OCI-LY1 (cell line): ENCODE results near the gene CDRT15.

Experiments used
- H2AFZ ChIP-seq: fragments of 200-600 bp; sonication (generic), shearing (Covaris generic); 2 replicates; pipeline ENCODE4 v1.6.0; 2014; ENCODE audit warnings: antibody characterized with exemption, mild to moderate bottlenecking, low read length
- H3F3A ChIP-seq: fragments of 200-600 bp; sonication (generic), shearing (Covaris generic); 2 replicates; pipeline ENCODE4 v1.6.0; 2014; ENCODE audit warnings: mild to moderate bottlenecking, antibody characterized with exemption, low read length, moderate library complexity; ENCODE audit not compliant: insufficient read depth
- H3K27ac ChIP-seq: fragments of 200-600 bp; sonication (generic); 2 replicates; pipeline ENCODE4 v1.5.1; 2014; ENCODE audit warnings: low read length, mixed run types, mild to moderate bottlenecking, low read depth; ENCODE audit not compliant: poor library complexity, severe bottlenecking
- H3K27me3 ChIP-seq: fragments of 200-600 bp; sonication (generic); 2 replicates; pipeline ENCODE4 v1.6.0; 2014; ENCODE audit warnings: antibody characterized with exemption, mild to moderate bottlenecking, low read length, moderate library complexity; ENCODE audit not compliant: insufficient read depth
- H3K36me3 ChIP-seq: fragments of 200-600 bp; sonication (generic); 2 replicates; pipeline ENCODE4 v1.6.1; 2014; ENCODE audit warnings: mild to moderate bottlenecking, antibody characterized with exemption, low read length, moderate library complexity, mixed read lengths; ENCODE audit not compliant: insufficient read depth
- H3K4me1 ChIP-seq: fragments of 200-600 bp; sonication (generic); 2 replicates; pipeline ENCODE4 v1.5.1; 2014; ENCODE audit warnings: mild to moderate bottlenecking, low read length, moderate library complexity; ENCODE audit not compliant: insufficient read depth, severe bottlenecking
- H3K4me2 ChIP-seq: fragments of 200-600 bp; sonication (generic), shearing (Covaris generic); 2 replicates; pipeline ENCODE4 v1.6.1; 2014; ENCODE audit warnings: low read length
- H3K4me3 ChIP-seq: fragments of 200-600 bp; sonication (generic); 2 replicates; pipeline ENCODE4 v1.5.1; 2014; ENCODE audit warnings: low read length, low read depth, mild to moderate bottlenecking, mixed read lengths; ENCODE audit not compliant: poor library complexity, severe bottlenecking
- H3K79me2 ChIP-seq: fragments of 200-600 bp; shearing (Covaris generic); 2 replicates; pipeline ENCODE4 v1.6.1; 2016; ENCODE audit warnings: mixed run types, low read length, mixed read lengths; ENCODE audit not compliant: insufficient read depth
- H3K9ac ChIP-seq: fragments of 200-600 bp; sonication (generic), shearing (Covaris generic); 2 replicates; pipeline ENCODE4 v1.6.1; 2014; ENCODE audit warnings: mild to moderate bottlenecking, low read length, mixed read lengths
- H3K9me2 ChIP-seq: fragments of 200-600 bp; sonication (generic), shearing (Covaris generic); 2 replicates; pipeline ENCODE4 v1.6.1; 2014; ENCODE audit warnings: low read depth, mild to moderate bottlenecking, low read length, mixed read lengths
- H3K9me3 ChIP-seq: fragments of 200-600 bp; shearing (Covaris generic); 2 replicates; pipeline ENCODE4 v1.6.1; 2014; ENCODE audit warnings: low read length, mixed read lengths
- H4K20me1 ChIP-seq: fragments of 200-600 bp; sonication (generic), shearing (Covaris generic); 2 replicates; pipeline ENCODE4 v1.6.0; 2016; ENCODE audit warnings: mild to moderate bottlenecking, low read length; ENCODE audit not compliant: insufficient read depth
- EZH2 ChIP-seq: fragments of 200-600 bp; sonication (generic), shearing (Covaris generic); IDR thresholded peaks from 2 replicates; pipeline ENCODE4 v1.8.0; 2017; ENCODE audit warnings: borderline replicate concordance, mixed run types, mild to moderate bottlenecking, antibody characterized with exemption, low read length, moderate library complexity, mixed read lengths
- TF ChIP-seq, protein P1 (sequence below): fragments of 200-600 bp; sonication (generic), shearing (Covaris generic); IDR thresholded peaks from 2 replicates; pipeline ENCODE4 v1.5.1; 2017; ENCODE audit warnings: mild to moderate bottlenecking, antibody characterized with exemption, low read length, moderate library complexity, mixed read lengths

CDRT15 gene

DNA sequence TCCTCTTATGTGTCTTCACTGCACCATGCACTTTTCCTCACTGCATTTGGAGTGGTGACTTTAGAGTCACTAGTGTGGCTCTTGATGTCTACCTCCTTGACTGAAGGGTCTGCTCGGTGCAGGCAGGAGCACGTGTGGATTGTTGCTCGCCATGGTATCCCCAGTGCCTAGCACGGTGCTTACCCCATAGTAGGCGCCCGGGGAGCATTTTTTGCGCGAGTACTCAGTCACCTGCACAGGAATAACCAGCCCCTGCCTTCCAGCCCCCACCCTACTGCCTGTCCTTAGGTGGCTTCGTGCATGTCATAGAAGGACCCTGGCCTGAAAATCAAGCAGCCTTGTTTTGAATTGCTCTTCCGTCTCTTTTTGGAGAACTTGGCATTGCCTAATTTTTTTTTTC, 31.3 kb downstream of the CDRT15 start:
- Histone ChIP-seq H4K20me1 (no peaks in the 10 kb centered on the region), H3K36me3 (peaks cover 17% of the 10 kb centered on the region; the same call in 1 of the 2 replicates), H3K9me2 (no peaks in the 10 kb centered on the region), H3F3A (no peaks in the 10 kb centered on the region), H3K79me2 (no peaks in the 10 kb centered on the region), H3K9ac (no peak overlapping the region), H3K4me2 (no peak overlapping the region), H3K9me3 (no peaks in the 10 kb centered on the region), H2AFZ (no peak overlapping the region), H3K27me3 (no peaks in the 10 kb centered on the region), H3K4me1 (no peaks in the 10 kb centered on the region), H3K4me3 (no peak overlapping the region), H3K27ac (no peak overlapping the region)
- TF ChIP-seq EZH2: no peak
- TF ChIP-seq, protein P1, sequence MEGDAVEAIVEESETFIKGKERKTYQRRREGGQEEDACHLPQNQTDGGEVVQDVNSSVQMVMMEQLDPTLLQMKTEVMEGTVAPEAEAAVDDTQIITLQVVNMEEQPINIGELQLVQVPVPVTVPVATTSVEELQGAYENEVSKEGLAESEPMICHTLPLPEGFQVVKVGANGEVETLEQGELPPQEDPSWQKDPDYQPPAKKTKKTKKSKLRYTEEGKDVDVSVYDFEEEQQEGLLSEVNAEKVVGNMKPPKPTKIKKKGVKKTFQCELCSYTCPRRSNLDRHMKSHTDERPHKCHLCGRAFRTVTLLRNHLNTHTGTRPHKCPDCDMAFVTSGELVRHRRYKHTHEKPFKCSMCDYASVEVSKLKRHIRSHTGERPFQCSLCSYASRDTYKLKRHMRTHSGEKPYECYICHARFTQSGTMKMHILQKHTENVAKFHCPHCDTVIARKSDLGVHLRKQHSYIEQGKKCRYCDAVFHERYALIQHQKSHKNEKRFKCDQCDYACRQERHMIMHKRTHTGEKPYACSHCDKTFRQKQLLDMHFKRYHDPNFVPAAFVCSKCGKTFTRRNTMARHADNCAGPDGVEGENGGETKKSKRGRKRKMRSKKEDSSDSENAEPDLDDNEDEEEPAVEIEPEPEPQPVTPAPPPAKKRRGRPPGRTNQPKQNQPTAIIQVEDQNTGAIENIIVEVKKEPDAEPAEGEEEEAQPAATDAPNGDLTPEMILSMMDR: no peak

DNA sequence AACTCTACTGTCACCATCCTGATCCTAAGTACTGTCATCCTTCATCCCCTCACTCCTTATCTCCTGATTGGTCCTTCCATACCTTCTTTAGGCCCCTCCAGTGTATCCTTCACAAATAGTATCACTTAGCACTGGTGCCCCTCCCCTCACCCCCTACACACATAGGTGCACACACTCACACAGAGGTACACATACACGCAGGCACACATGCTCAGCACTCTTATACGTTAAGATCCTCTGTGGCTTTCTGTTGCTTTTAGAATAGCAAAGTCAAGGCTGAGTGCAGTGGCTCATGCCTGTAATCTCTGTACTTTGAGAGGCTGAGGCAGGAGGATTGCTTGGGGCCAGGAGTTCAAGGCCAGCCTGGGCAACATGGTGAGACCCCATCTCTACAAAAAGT, 32.1 kb downstream of the CDRT15 start:
- Histone ChIP-seq H3K4me2 (no peak overlapping the region), H3K79me2 (no peaks in the 10 kb centered on the region), H3K9me2 (no peaks in the 10 kb centered on the region), H4K20me1 (no peaks in the 10 kb centered on the region), H3K4me1 (no peaks in the 10 kb centered on the region), H3K27ac (no peak overlapping the region), H2AFZ (no peak overlapping the region), H3F3A (no peaks in the 10 kb centered on the region), H3K9me3 (no peaks in the 10 kb centered on the region), H3K4me3 (no peak overlapping the region), H3K27me3 (no peaks in the 10 kb centered on the region), H3K36me3 (peaks cover 12% of the 10 kb centered on the region; the same call in 1 of the 2 replicates), H3K9ac (no peak overlapping the region)
- no peak for TF ChIP-seq EZH2
- TF ChIP-seq, protein P1: no peak

DNA sequence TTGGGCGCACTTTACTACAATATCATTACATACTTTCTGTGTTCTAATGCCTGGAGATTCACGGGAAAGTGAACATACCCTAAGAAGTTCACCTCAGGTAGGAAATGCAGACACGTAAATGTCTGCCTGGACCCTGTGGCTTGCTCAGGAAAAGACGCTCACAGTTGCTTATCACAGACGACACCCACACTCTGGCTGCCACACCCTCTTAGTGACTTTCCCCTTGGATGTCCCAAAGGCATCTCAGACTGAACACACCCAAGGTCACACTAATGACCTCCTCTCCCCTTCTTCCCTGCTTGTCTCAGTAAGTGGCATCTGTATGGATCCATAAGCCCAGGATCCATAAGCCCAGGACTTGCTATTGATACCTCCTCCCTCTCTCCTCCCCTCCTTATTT, 32.6 kb downstream of the CDRT15 start:
- peaks cover 8% of the 10 kb centered on the region; the same call in 1 of the 2 replicates for H3K36me3 ChIP-seq

More for the DNA sequence above, 32.6 kb downstream of the CDRT15 start:
- Histone ChIP-seq H3K9me3 (no peaks in the 10 kb centered on the region), H3K4me1 (no peaks in the 10 kb centered on the region), H3K79me2 (no peaks in the 10 kb centered on the region), H3K4me2 (no peak overlapping the region), H3K9ac (no peak overlapping the region), H2AFZ (no peak overlapping the region), H3K4me3 (no peak overlapping the region), H3K27me3 (no peaks in the 10 kb centered on the region), H3K27ac (no peak overlapping the region), H4K20me1 (no peaks in the 10 kb centered on the region), H3K9me2 (no peaks in the 10 kb centered on the region), H3F3A (no peaks in the 10 kb centered on the region)
- TF ChIP-seq, protein P1: no peak
- TF ChIP-seq EZH2: no peak
